ENCODE measurements around the gene KRTAP23-1.

GRCh38 chr21:30382201-30382600 is 33.8 kb upstream of the KRTAP23-1 start:
- no peak for TF ChIP-seq CTCF (IDR thresholded peaks at IDR 0.05; ENCODE audit: low read depth, low read length, missing input control)
- TF ChIP-seq YY1 (IDR thresholded peaks at IDR 0.05) = no peak
- no peak for TF ChIP-seq ZBTB33 (IDR thresholded peaks at IDR 0.05)
- no peak for TF ChIP-seq RAD21 (IDR thresholded peaks at IDR 0.05)
- no peak for TF ChIP-seq ATF3 (IDR thresholded peaks at IDR 0.05)
- no peak for TF ChIP-seq REST (IDR thresholded peaks at IDR 0.05)
- no peak for TF ChIP-seq GABPA (IDR thresholded peaks at IDR 0.05 in 1 of 2, conservative IDR thresholded peaks at IDR 0.05 in 1 of 2)
- TF ChIP-seq JUND (IDR thresholded peaks at IDR 0.05) = no peak
- TF ChIP-seq TAF1 (conservative IDR thresholded peaks at IDR 0.05) = no peak
- no peak for TF ChIP-seq SP1 (IDR thresholded peaks at IDR 0.05)
- no peak for TF ChIP-seq MAX (IDR thresholded peaks at IDR 0.05)
- TF ChIP-seq FOXA1 (IDR thresholded peaks at IDR 0.05) = no peak
- no peak for TF ChIP-seq EGR1 (IDR thresholded peaks at IDR 0.05; ENCODE audit: low read depth in 2 of 2)
- no peak for TF ChIP-seq HNF4A (conservative IDR thresholded peaks at IDR 0.05)
